Stomach (tissue), 4 donors: ENCODE data around the gene CREB3L1.
A peak's percentile ranks its signal among the peaks of the same experiment; 100 is the strongest.

Experiments used
- POLR2A ChIP-seq, 4 donors: fragments of 450-650 bp; IDR thresholded peaks; one replicate each; pipeline ENCODE4 v1.6.1; 2016; ENCODE audit warnings: antibody characterized with exemption in 4 of 4, control low read depth in 2 of 4, mild to moderate bottlenecking in 1 of 4, moderate library complexity in 1 of 4
- POLR2AphosphoS5 ChIP-seq, 3 donors: sonication (generic); formaldehyde crosslinking; IDR thresholded peaks; one replicate each; pipeline ENCODE4 v1.6.1; 2016; ENCODE audit warnings: antibody characterized with exemption in 3 of 3
- TF ChIP-seq, protein P1 (sequence below), 7 experiments: fragments of 450-650 bp in 4 of 7; fragments of 200-600 bp in 3 of 7; sonication (generic) in 3 of 7; IDR thresholded peaks; one replicate each; pipeline ENCODE4 v1.5.1; 2016 to 2019; ENCODE audit warnings: antibody characterized with exemption in 7 of 7, control low read depth in 2 of 7, mild to moderate bottlenecking in 1 of 7

DNA sequence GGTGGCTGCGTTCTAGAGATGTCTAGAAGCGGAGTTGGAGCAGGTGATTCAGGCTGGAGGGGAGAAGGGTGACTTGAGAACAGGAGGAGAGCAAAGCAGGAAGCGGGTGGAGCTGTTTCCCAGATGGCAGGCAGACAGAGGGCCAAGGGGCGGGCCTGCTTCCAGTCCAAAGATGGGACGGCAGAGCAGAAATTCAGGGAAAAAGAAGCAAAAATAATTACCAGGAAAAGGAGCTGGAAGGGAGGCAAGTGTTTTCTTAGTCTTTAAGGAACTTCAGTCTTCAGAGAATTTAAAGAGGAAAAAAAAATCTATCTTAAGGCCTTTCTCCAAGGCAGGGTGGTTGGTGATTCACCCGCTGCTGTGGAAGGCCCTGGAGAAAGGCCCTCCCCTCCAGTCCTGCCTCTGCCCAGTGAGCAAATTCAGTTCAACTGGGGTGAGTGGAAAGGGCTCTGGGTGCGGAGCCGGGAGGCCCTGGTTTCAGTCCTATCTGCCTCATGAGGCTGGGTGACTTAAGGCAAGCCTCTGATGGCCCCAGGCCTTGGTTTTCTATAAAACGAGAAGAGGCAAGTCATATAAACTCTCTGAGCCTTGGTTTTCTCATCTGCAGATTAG, 4.5 kb upstream of the CREB3L1 start:
- TF ChIP-seq POLR2AphosphoS5 (IDR thresholded peaks at IDR 0.05): peak in 1 of 3 donors; percentile 14
- TF ChIP-seq, protein P1, sequence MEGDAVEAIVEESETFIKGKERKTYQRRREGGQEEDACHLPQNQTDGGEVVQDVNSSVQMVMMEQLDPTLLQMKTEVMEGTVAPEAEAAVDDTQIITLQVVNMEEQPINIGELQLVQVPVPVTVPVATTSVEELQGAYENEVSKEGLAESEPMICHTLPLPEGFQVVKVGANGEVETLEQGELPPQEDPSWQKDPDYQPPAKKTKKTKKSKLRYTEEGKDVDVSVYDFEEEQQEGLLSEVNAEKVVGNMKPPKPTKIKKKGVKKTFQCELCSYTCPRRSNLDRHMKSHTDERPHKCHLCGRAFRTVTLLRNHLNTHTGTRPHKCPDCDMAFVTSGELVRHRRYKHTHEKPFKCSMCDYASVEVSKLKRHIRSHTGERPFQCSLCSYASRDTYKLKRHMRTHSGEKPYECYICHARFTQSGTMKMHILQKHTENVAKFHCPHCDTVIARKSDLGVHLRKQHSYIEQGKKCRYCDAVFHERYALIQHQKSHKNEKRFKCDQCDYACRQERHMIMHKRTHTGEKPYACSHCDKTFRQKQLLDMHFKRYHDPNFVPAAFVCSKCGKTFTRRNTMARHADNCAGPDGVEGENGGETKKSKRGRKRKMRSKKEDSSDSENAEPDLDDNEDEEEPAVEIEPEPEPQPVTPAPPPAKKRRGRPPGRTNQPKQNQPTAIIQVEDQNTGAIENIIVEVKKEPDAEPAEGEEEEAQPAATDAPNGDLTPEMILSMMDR (IDR thresholded peaks at IDR 0.05): no peak
- TF ChIP-seq POLR2A (IDR thresholded peaks at IDR 0.05): no peak
